H1 (cell line): ENCODE data around the gene HTR3D. TPM values are rescaled to one million over a fixed set of nuclear protein-coding genes. Genes with fewer than 3 reads are reported as not detected.

ENCODE experiments used
- CTCF ChIA-PET: fragments of 300-600 bp; sonication (Branson Sonifier 250); formaldehyde crosslinking; loops from one replicate; lab custom pipeline; 2021; ENCODE audit not compliant: partially characterized antibody; lab: Charles Lee
- POLR2A ChIA-PET: fragments of 300-600 bp; sonication (Branson Sonifier 250); formaldehyde crosslinking; loops from one replicate; lab custom pipeline; 2021; ENCODE audit warnings: inconsistent platforms; ENCODE audit not compliant: partially characterized antibody; lab: Charles Lee
- DNase-seq, 2 experiments: peaks; one replicate each; pipeline versions ENCODE4 v3.0.0 to v3.0.0-alpha.2; 2010 to 2022; ENCODE audit warnings: low spot score in 2 of 2, low read depth in 1 of 2, mixed read lengths in 1 of 2
- FAIRE-seq: peaks from 2 replicates; lab custom pipeline; 2011; peaks lifted over from hg19 to GRCh38; lab: Jason Lieb, UNC
- H2AFZ ChIP-seq: 2 replicates; pipeline ENCODE4 v1.8.1; 2012; ENCODE audit warnings: low read length, inconsistent platforms
- H2AK5ac ChIP-seq: 2 replicates; pipeline ENCODE4 v1.6.1; 2013; ENCODE audit warnings: low read depth, low read length
- H2BK120ac ChIP-seq: replicated peaks from 2 replicates; pipeline ENCODE3; 2013; ENCODE audit warnings: low read depth, low read length, inconsistent platforms
- H2BK12ac ChIP-seq: 2 replicates; pipeline ENCODE4 v1.6.1; 2013; ENCODE audit warnings: low read depth, low read length
- H2BK15ac ChIP-seq: 2 replicates; pipeline ENCODE4 v1.6.1; 2013; ENCODE audit warnings: low read length
- H2BK20ac ChIP-seq: 2 replicates; pipeline ENCODE4 v1.6.1; 2013; ENCODE audit warnings: low read length
- H2BK5ac ChIP-seq: 2 replicates; pipeline ENCODE4 v1.6.1; 2013; ENCODE audit warnings: low read depth, low read length
- H3K14ac ChIP-seq: 2 replicates; pipeline ENCODE4 v1.6.1; 2013; ENCODE audit warnings: inconsistent platforms; ENCODE audit not compliant: insufficient read length
- H3K18ac ChIP-seq: 2 replicates; pipeline ENCODE4 v1.6.1; 2013; ENCODE audit warnings: low read length; ENCODE audit errors: extremely low read depth
- H3K23ac ChIP-seq: 2 replicates; pipeline ENCODE4 v1.6.1; 2013; ENCODE audit warnings: inconsistent platforms; ENCODE audit not compliant: insufficient read length
- H3K23me2 ChIP-seq: 2 replicates; pipeline ENCODE4 v1.6.1; 2013; ENCODE audit warnings: low read depth, low read length
- H3K27ac ChIP-seq: 2 replicates; pipeline ENCODE4 v1.6.1; 2011; ENCODE audit warnings: low read depth, low read length, inconsistent platforms
- H3K27me3 ChIP-seq, 4 experiments: replicated peaks in 1 of 4; 1 replicate in 1 of 4; 2 replicates in 3 of 4; pipeline versions ENCODE4 v1.6.1 to v1.8.1; 2011 to 2013; ENCODE audit warnings: low read length in 3 of 4, mild to moderate bottlenecking in 3 of 4, inconsistent platforms in 2 of 4, mixed read lengths in 2 of 4, moderate library complexity in 1 of 4; ENCODE audit not compliant: control insufficient read depth in 3 of 4, insufficient read depth in 3 of 4; ENCODE audit errors: extremely low read depth in 1 of 4
- H3K36me3 ChIP-seq, 4 experiments: 2 replicates each; pipeline versions ENCODE4 v1.6.1 to v1.8.1; 2011 to 2013; ENCODE audit warnings: mild to moderate bottlenecking in 4 of 4, low read length in 3 of 4, moderate library complexity in 2 of 4, control low read depth in 1 of 4, inconsistent platforms in 1 of 4; ENCODE audit not compliant: insufficient read depth in 4 of 4, control insufficient read depth in 2 of 4
- H3K4ac ChIP-seq: replicated peaks from 2 replicates; pipeline ENCODE3; 2013; ENCODE audit warnings: low read length, low read depth, mixed read lengths, inconsistent platforms; ENCODE audit not compliant: insufficient read length
- H3K4me1 ChIP-seq, 4 experiments: replicated peaks in 1 of 4; 1 replicate in 1 of 4; 2 replicates in 3 of 4; pipeline versions ENCODE4 v1.6.1 to v1.8.1; 2011 to 2013; ENCODE audit warnings: low read length in 3 of 4, inconsistent platforms in 2 of 4, mixed read lengths in 1 of 4; ENCODE audit not compliant: insufficient read depth in 4 of 4, control insufficient read depth in 3 of 4
- H3K4me2 ChIP-seq, 2 experiments: 2 replicates each; pipeline versions ENCODE4 v1.6.1 to v1.8.1; 2011 to 2013; ENCODE audit warnings: low read depth in 2 of 2, low read length in 2 of 2, control low read depth in 1 of 2, inconsistent platforms in 1 of 2, mild to moderate bottlenecking in 1 of 2; ENCODE audit not compliant: insufficient read depth in 1 of 2
- H3K4me3 ChIP-seq, 4 experiments: fragments of 200-600, 300-600 bp in 1 of 4; sonication (generic), shearing (Covaris generic), sonication (Bioruptor Twin) in 1 of 4; 2 replicates each; pipeline versions ENCODE4 v1.5.1 to v1.8.1; 2011 to 2016; ENCODE audit warnings: low read length in 4 of 4, low read depth in 3 of 4, control low read depth in 2 of 4, inconsistent platforms in 2 of 4, mild to moderate bottlenecking in 2 of 4, mixed read lengths in 1 of 4, moderate library complexity in 1 of 4; ENCODE audit not compliant: insufficient read depth in 2 of 4; ENCODE audit errors: extremely low read depth in 1 of 4
- H3K56ac ChIP-seq: replicated peaks from 2 replicates; pipeline ENCODE3; 2013; ENCODE audit warnings: low read depth, mild to moderate bottlenecking, mixed read lengths, low read length, inconsistent platforms; ENCODE audit not compliant: insufficient read length
- H3K79me1 ChIP-seq: 2 replicates; pipeline ENCODE4 v1.6.1; 2013; ENCODE audit warnings: low read depth, low read length, control low read depth
- H3K79me2 ChIP-seq, 2 experiments: 2 replicates each; pipeline versions ENCODE4 v1.6.1 to v1.8.1; 2012 to 2013; ENCODE audit warnings: low read length in 2 of 2, mild to moderate bottlenecking in 2 of 2, inconsistent platforms in 1 of 2; ENCODE audit not compliant: insufficient read depth in 2 of 2, control insufficient read depth in 1 of 2
- H3K9ac ChIP-seq, 4 experiments: replicated peaks in 1 of 4; 1 replicate in 1 of 4; 2 replicates in 3 of 4; pipeline versions ENCODE4 v1.6.1 to v1.8.1; 2011 to 2013; ENCODE audit warnings: low read depth in 3 of 4, low read length in 3 of 4, control low read depth in 2 of 4, mild to moderate bottlenecking in 2 of 4, moderate library complexity in 2 of 4, inconsistent platforms in 1 of 4; ENCODE audit errors: extremely low read depth in 1 of 4
- H3K9me3 ChIP-seq, 2 experiments: 2 replicates each; pipeline versions ENCODE4 v1.6.1 to v1.8.1; 2012 to 2013; ENCODE audit warnings: mild to moderate bottlenecking in 2 of 2, moderate library complexity in 2 of 2, control low read depth in 1 of 2, inconsistent platforms in 1 of 2, low read depth in 1 of 2, low read length in 1 of 2, mixed read lengths in 1 of 2; ENCODE audit not compliant: insufficient read depth in 2 of 2
- H4K20me1 ChIP-seq, 2 experiments: replicated peaks in 1 of 2; 2 replicates each; pipeline versions ENCODE3 to v1.8.1; 2011 to 2013; ENCODE audit warnings: inconsistent platforms in 2 of 2, low read length in 2 of 2, mild to moderate bottlenecking in 1 of 2; ENCODE audit not compliant: insufficient read depth in 2 of 2, control insufficient read depth in 1 of 2
- H4K5ac ChIP-seq: 2 replicates; pipeline ENCODE4 v1.6.1; 2013; ENCODE audit warnings: low read length, low read depth, mixed read lengths, inconsistent platforms; ENCODE audit not compliant: insufficient read length
- H4K8ac ChIP-seq: 2 replicates; pipeline ENCODE4 v1.8.0; 2013; ENCODE audit warnings: mild to moderate bottlenecking, moderate library complexity, low read length, inconsistent platforms; ENCODE audit not compliant: insufficient read depth; ENCODE audit errors: extremely low read depth
- H4K91ac ChIP-seq: replicated peaks from 2 replicates; pipeline ENCODE3; 2013; ENCODE audit warnings: low read length, mixed read lengths, inconsistent platforms; ENCODE audit not compliant: insufficient read length
- WGBS, 2 experiments: shearing (Covaris generic) in 1 of 2; methylation state at CpG; one replicate each; pipeline versions ENCODE4 v1.1.6 to v1.1.7; 2013 to 2015; ENCODE audit warnings: low lambda C conversion rate in 2 of 2, mixed read lengths in 2 of 2, inconsistent platforms in 1 of 2, low coverage in 1 of 2, missing lambda C conversion rate in 1 of 2; ENCODE audit not compliant: insufficient replicate concordance in 2 of 2, insufficient coverage in 1 of 2, insufficient read length in 1 of 2; ENCODE audit errors: extremely low coverage in 1 of 2, missing lambda C conversion rate in 1 of 2; 5-methylcytosine and 5-hydroxymethylcytosine counted together
- polyA plus RNA-seq, 7 experiments: library from polyadenylated mRNA; depleted of rRNA in 3 of 7; stranded (reverse) in 5 of 7; unstranded in 2 of 7; fragments of >200 nt in 5 of 7; fragments of 200-250 nt in 2 of 7; gene quantifications; 1 replicate in 5 of 7; 2 replicates in 1 of 7; 4 replicates in 1 of 7; pipeline versions ENCODE4 v1.2.1 to v1.2.3, GENCODE V29; 2011 to 2013; ENCODE audit warnings: missing spikeins in 2 of 7, mixed read lengths in 2 of 7
- total RNA-seq: library from RNA; stranded (reverse); fragmentation: NEBNext Ultra II Directional; extraction: Animal tissue kit (Norgen Biotek cat#: 25700); gene quantifications from 2 replicates; pipeline ENCODE4 v1.2.1, GENCODE V29; 2021

Gene HTR3D
- total and polyA plus RNA-seq, 2 of the 8 experiments (the other 6 are each of a cell fraction or from before 2014, with no cell fraction given), result not detected

GRCh38 chr3:183987000-183987600, 44.4 kb upstream of the HTR3D start:
- Histone ChIP-seq H3K14ac (no peak overlapping the region), H2BK20ac (no peak overlapping the region), H4K8ac (no peak overlapping the region), H4K5ac (no peak overlapping the region), H3K79me1 (no peaks in the 10 kb centered on the region; the same call in 1 of the 2 replicates), H3K27ac (no peak overlapping the region), H2BK12ac (no peak overlapping the region), H3K4ac (no peak overlapping the region), H4K20me1 (peaks cover 0 to 1% of the 10 kb centered on the region in 2 experiments), H3K56ac (no peak overlapping the region), H2AFZ (no peak overlapping the region), H2BK15ac (no peak overlapping the region), H2AK5ac (no peak overlapping the region), H3K27me3 (no peaks in the 10 kb centered on the region), H3K23ac (no peak overlapping the region), H3K36me3 (peaks cover 3 to 18% (median 10%) of the 10 kb centered on the region in 4 experiments; a peak in 6 of 8 replicates), H3K9me3 (no peaks in the 10 kb centered on the region), H3K4me2 (no peak overlapping the region), H3K4me3 (no peak overlapping the region), H3K79me2 (no peaks in the 10 kb centered on the region), H2BK5ac (no peak overlapping the region; the same call in 1 of the 2 replicates), H3K4me1 (peaks cover 2 to 11% (median 7%) of the 10 kb centered on the region in 4 experiments; a peak in 6 of 7 replicates), H3K18ac (no peak overlapping the region), H2BK120ac (no peak overlapping the region), H3K23me2 (peaks cover 2% of the 10 kb centered on the region; the same call in 1 of the 2 replicates), H4K91ac (no peak overlapping the region), H3K9ac (no peak overlapping the region)
- 83% methylated on average over 11 of the region's 11 CpGs; no CpG with 5 or more reads in 1 of the 2 experiments for whole genome bisulfite sequencing, 2 experiments
- CTCF ChIA-PET, result interaction anchor here (1.1 to 1.6 kb wide), 2 partner anchors 58 to 157 kb away, joined by 3 read pairs; no protein-coding TSS in a partner anchor
- no peak for FAIRE-seq
- POLR2A ChIA-PET, result no interaction called here
- no peak for DNase-seq
